HepG2 (cell line): Measurements from ENCODE around the gene SETD5. TPM values are rescaled to one million over a fixed set of nuclear protein-coding genes. Genes with fewer than 3 reads are reported as not detected.

ENCODE experiments used
- GATA4 ChIP-seq: sonication (generic); IDR thresholded peaks from 2 replicates; pipeline ENCODE4 v1.6.1; 2016; ENCODE audit warnings: antibody characterized with exemption, low read depth, borderline replicate concordance
- KMT2B ChIP-seq: IDR thresholded peaks from 2 replicates; pipeline ENCODE4 v1.6.1; 2016; ENCODE audit warnings: missing genetic modification reagents, missing compliant biosample characterization
- NFIC ChIP-seq: IDR thresholded peaks from 2 replicates; pipeline ENCODE4 v1.6.1; 2012; ENCODE audit warnings: mild to moderate bottlenecking, low read length, inconsistent platforms
- NFKBIZ ChIP-seq: IDR thresholded peaks from 2 replicates; pipeline ENCODE4 v1.6.1; 2018; ENCODE audit warnings: missing genetic modification reagents, missing compliant biosample characterization
- POLR2G ChIP-seq: fragments of 200-400 bp; formaldehyde crosslinking; IDR thresholded peaks from 2 replicates; pipeline ENCODE4 v1.6.1; 2018; ENCODE audit warnings: mild to moderate bottlenecking, low read depth, low read length, moderate library complexity
- SP2 ChIP-seq: sonication (generic); formaldehyde crosslinking; IDR thresholded peaks from 2 replicates; pipeline ENCODE4 v1.5.1; 2020; ENCODE audit warnings: mild to moderate bottlenecking, missing genetic modification reagents
- SRSF9 ChIP-seq: fragments of 200-400 bp; formaldehyde crosslinking; IDR thresholded peaks from 2 replicates; pipeline ENCODE4 v1.6.1; 2018; ENCODE audit warnings: borderline replicate concordance, mild to moderate bottlenecking, low read depth, low read length; ENCODE audit not compliant: insufficient read depth, poor library complexity, severe bottlenecking
- ZNF282 ChIP-seq: fragments of 450-650 bp; IDR thresholded peaks from 2 replicates; pipeline ENCODE4 v1.6.1; 2018; ENCODE audit not compliant: partially characterized antibody
- ZNF570 ChIP-seq: sonication (generic); formaldehyde crosslinking; IDR thresholded peaks from 2 replicates; pipeline ENCODE4 v1.4.0; 2020; ENCODE audit warnings: mild to moderate bottlenecking, missing genetic modification reagents, borderline replicate concordance
- polyA plus RNA-seq, 8 experiments: library from polyadenylated mRNA; depleted of rRNA in 3 of 8; stranded (reverse) in 7 of 8; unstranded in 1 of 8; fragments of >200 nt; fragmentation: Illumina TruSeq in 4 of 8; extraction: Trizol in 4 of 8; gene quantifications; 2 replicates each; pipeline versions ENCODE4 v1.2.1 to v1.2.3, GENCODE V29; 2011 to 2016; ENCODE audit warnings: low read depth in 4 of 8, missing spikeins in 1 of 8, mixed read lengths in 1 of 8; ENCODE audit not compliant: insufficient read depth in 1 of 8
- total RNA-seq, 5 experiments: library from RNA; depleted of rRNA; stranded (reverse); fragments of >200 nt; fragmentation: Illumina TruSeq; extraction: Trizol; gene quantifications; 2 replicates each; pipeline ENCODE4 v1.2.3, GENCODE V29; 2016; ENCODE audit warnings: low read depth in 1 of 5
- TF ChIP-seq, protein P1 (sequence below): sonication (generic); formaldehyde crosslinking; IDR thresholded peaks from 2 replicates; pipeline ENCODE4 v1.4.0; 2020; ENCODE audit warnings: low read depth, missing genetic modification reagents
- TF ChIP-seq, protein P2 (sequence below): sonication (generic); formaldehyde crosslinking; IDR thresholded peaks from 2 replicates; pipeline ENCODE4 v1.9.0; 2021; ENCODE audit warnings: mild to moderate bottlenecking, missing genetic modification reagents
- TF ChIP-seq, protein P3 (sequence below): sonication (generic); formaldehyde crosslinking; IDR thresholded peaks from 2 replicates; pipeline ENCODE4 v1.5.1; 2020; ENCODE audit warnings: missing genetic modification reagents, mild to moderate bottlenecking, borderline replicate concordance

SETD5 gene
- total and polyA plus RNA-seq, 2 of the 13 experiments (the other 11 are each of a cell fraction or from before 2014, with no cell fraction given) = 46.8 to 95.8 TPM

DNA sequence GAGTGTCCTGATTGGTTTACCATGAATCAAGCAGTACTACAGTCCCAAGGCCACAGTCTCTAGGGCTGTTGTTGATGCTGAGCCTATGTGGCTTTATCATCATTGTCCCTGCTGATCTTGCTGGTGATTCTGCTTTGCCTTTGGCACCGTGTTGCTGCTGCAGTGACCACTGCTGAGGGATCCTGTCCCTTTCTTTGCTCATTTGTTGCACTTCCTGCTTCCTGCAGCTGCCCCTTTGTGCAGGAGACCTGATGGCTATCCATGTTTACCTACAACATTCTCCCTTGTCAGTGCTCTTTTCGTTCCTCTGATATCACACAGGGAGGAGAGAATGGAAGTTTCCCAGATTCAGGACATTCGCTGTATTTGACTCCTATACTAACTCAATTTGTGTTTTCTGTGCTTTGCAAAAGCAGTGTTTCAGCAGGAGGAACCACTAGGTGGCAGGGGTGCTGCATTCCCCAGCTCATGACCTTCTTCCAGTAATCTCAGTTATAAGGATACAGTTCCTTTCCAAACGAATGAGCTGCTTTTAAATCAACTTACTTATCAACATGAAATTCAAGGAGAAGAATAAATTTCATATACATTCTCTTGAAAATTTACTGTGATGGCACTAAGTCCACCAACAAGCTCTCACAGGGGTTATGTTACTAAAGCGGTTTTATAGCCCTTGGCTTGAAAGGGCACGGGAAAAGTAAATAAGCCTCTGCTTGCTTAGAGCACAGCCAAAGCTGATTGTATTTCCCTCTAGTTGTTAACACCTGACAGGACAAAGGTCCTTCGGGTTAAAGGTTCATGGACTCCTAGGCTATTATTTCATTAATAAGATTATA, 44.3 kb upstream of the SETD5 start (continued):
- no peak for TF ChIP-seq SP2
- no peak for TF ChIP-seq ZNF282
- 0 out of 2 replicates have a peak, but pooled peaks have one; percentile 32 for TF ChIP-seq POLR2G
- peak; percentile 24; the same call in 1 of the 2 replicates for TF ChIP-seq GATA4
- no peak for TF ChIP-seq ZNF570 (CRISPR knock-in tag)
- 0 out of 2 replicates have a peak, but pooled peaks have one; percentile 9 for TF ChIP-seq NFKBIZ
- TF ChIP-seq, protein P1, sequence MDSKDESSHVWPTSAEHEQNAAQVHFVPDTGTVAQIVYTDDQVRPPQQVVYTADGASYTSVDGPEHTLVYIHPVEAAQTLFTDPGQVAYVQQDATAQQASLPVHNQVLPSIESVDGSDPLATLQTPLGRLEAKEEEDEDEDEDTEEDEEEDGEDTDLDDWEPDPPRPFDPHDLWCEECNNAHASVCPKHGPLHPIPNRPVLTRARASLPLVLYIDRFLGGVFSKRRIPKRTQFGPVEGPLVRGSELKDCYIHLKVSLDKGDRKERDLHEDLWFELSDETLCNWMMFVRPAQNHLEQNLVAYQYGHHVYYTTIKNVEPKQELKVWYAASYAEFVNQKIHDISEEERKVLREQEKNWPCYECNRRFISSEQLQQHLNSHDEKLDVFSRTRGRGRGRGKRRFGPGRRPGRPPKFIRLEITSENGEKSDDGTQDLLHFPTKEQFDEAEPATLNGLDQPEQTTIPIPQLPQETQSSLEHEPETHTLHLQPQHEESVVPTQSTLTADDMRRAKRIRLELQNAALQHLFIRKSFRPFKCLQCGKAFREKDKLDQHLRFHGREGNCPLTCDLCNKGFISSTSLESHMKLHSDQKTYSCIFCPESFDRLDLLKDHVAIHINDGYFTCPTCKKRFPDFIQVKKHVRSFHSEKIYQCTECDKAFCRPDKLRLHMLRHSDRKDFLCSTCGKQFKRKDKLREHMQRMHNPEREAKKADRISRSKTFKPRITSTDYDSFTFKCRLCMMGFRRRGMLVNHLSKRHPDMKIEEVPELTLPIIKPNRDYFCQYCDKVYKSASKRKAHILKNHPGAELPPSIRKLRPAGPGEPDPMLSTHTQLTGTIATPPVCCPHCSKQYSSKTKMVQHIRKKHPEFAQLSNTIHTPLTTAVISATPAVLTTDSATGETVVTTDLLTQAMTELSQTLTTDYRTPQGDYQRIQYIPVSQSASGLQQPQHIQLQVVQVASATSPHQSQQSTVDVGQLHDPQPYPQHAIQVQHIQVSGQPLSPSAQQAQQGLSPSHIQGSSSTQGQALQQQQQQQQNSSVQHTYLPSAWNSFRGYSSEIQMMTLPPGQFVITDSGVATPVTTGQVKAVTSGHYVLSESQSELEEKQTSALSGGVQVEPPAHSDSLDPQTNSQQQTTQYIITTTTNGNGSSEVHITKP = peak; percentile 83
- TF ChIP-seq SRSF9 = no peak
- TF ChIP-seq NFIC = no peak; the same call in 1 of the 2 replicates
- TF ChIP-seq, protein P2, sequence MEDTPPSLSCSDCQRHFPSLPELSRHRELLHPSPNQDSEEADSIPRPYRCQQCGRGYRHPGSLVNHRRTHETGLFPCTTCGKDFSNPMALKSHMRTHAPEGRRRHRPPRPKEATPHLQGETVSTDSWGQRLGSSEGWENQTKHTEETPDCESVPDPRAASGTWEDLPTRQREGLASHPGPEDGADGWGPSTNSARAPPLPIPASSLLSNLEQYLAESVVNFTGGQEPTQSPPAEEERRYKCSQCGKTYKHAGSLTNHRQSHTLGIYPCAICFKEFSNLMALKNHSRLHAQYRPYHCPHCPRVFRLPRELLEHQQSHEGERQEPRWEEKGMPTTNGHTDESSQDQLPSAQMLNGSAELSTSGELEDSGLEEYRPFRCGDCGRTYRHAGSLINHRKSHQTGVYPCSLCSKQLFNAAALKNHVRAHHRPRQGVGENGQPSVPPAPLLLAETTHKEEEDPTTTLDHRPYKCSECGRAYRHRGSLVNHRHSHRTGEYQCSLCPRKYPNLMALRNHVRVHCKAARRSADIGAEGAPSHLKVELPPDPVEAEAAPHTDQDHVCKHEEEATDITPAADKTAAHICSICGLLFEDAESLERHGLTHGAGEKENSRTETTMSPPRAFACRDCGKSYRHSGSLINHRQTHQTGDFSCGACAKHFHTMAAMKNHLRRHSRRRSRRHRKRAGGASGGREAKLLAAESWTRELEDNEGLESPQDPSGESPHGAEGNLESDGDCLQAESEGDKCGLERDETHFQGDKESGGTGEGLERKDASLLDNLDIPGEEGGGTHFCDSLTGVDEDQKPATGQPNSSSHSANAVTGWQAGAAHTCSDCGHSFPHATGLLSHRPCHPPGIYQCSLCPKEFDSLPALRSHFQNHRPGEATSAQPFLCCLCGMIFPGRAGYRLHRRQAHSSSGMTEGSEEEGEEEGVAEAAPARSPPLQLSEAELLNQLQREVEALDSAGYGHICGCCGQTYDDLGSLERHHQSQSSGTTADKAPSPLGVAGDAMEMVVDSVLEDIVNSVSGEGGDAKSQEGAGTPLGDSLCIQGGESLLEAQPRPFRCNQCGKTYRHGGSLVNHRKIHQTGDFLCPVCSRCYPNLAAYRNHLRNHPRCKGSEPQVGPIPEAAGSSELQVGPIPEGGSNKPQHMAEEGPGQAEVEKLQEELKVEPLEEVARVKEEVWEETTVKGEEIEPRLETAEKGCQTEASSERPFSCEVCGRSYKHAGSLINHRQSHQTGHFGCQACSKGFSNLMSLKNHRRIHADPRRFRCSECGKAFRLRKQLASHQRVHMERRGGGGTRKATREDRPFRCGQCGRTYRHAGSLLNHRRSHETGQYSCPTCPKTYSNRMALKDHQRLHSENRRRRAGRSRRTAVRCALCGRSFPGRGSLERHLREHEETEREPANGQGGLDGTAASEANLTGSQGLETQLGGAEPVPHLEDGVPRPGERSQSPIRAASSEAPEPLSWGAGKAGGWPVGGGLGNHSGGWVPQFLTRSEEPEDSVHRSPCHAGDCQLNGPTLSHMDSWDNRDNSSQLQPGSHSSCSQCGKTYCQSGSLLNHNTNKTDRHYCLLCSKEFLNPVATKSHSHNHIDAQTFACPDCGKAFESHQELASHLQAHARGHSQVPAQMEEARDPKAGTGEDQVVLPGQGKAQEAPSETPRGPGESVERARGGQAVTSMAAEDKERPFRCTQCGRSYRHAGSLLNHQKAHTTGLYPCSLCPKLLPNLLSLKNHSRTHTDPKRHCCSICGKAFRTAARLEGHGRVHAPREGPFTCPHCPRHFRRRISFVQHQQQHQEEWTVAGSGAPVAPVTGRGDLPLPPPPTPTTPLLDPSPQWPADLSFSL = no peak
- TF ChIP-seq KMT2B (CRISPR knock-in tag) = no peak
- TF ChIP-seq, protein P3, sequence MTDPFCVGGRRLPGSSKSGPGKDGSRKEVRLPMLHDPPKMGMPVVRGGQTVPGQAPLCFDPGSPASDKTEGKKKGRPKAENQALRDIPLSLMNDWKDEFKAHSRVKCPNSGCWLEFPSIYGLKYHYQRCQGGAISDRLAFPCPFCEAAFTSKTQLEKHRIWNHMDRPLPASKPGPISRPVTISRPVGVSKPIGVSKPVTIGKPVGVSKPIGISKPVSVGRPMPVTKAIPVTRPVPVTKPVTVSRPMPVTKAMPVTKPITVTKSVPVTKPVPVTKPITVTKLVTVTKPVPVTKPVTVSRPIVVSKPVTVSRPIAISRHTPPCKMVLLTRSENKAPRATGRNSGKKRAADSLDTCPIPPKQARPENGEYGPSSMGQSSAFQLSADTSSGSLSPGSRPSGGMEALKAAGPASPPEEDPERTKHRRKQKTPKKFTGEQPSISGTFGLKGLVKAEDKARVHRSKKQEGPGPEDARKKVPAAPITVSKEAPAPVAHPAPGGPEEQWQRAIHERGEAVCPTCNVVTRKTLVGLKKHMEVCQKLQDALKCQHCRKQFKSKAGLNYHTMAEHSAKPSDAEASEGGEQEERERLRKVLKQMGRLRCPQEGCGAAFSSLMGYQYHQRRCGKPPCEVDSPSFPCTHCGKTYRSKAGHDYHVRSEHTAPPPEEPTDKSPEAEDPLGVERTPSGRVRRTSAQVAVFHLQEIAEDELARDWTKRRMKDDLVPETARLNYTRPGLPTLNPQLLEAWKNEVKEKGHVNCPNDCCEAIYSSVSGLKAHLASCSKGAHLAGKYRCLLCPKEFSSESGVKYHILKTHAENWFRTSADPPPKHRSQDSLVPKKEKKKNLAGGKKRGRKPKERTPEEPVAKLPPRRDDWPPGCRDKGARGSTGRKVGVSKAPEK (CRISPR knock-in tag) = no peak
